Pancreas (tissue), 10 donors: ENCODE results near the gene ADAMTS8. TPM values are rescaled to one million over a fixed set of nuclear protein-coding genes. Genes with fewer than 3 reads are reported as not detected.

Source experiments
- ATAC-seq, 4 donors: fragments of 200-7000 bp; cut with Tn5 transposase; one replicate each; pipeline versions ENCODE4 v1.8.0 to v1.9.1; 2020; ENCODE audit warnings: mild to moderate bottlenecking in 4 of 4, moderate library complexity in 4 of 4
- DNase-seq, 6 donors: peaks; one replicate each; pipeline ENCODE4 v3.0.0-alpha.2; 2020
- FAIRE-seq: peaks from 2 replicates; lab custom pipeline; 2012; peaks lifted over from hg19 to GRCh38; lab: Jason Lieb, UNC
- H3K27ac ChIP-seq, 4 donors: fragments of 200-600 bp; sonication (generic); 1 replicate in 3 of 4; 2 replicates in 1 of 4; pipeline versions ENCODE4 v1.5.0 to v1.8.0; 2020
- H3K27me3 ChIP-seq, 4 donors: fragments of 200-600 bp; one replicate each; pipeline ENCODE4 v1.8.0; 2021
- H3K36me3 ChIP-seq, 3 donors: fragments of 200-600 bp; sonication (generic) in 1 of 3; one replicate each; pipeline versions ENCODE4 v1.5.0 to v1.8.0; 2020 to 2021
- H3K4me1 ChIP-seq, 3 donors: fragments of 200-600 bp; one replicate each; pipeline ENCODE4 v1.8.0; 2021
- H3K4me3 ChIP-seq, 4 donors: fragments of 200-600 bp; sonication (generic) in 2 of 4; one replicate each; pipeline versions ENCODE4 v1.5.0 to v1.8.0; 2020 to 2021
- H3K9me3 ChIP-seq, 4 donors: fragments of 200-600 bp; one replicate each; pipeline ENCODE4 v1.8.0; 2021
- CTCF ChIP-seq, 4 donors: fragments of 200-600 bp; sonication (generic) in 3 of 4; IDR thresholded peaks; one replicate each; pipeline versions ENCODE4 v1.5.0 to v1.8.0; 2021; ENCODE audit warnings: antibody characterized with exemption in 4 of 4
- WGBS, 2 donors: extraction: QIAGEN DNeasy Blood & Tissue Kit; methylation state at CpG; one replicate each; pipeline ENCODE4 v1.1.7; 2013; 5-methylcytosine and 5-hydroxymethylcytosine counted together
- intact Hi-C, 3 donors: fragments of 100-400 bp; cut with DNase I; formaldehyde crosslinking; loops; one replicate each; pipeline versions ENCODE4 v1.11.1 to v1.14.2; 2022
- polyA plus RNA-seq, 2 donors: library from polyadenylated mRNA; stranded (reverse); fragments of 200-250 nt; gene quantifications; one replicate each; pipeline ENCODE4 v1.2.3, GENCODE V29; 2013
- total RNA-seq, 6 donors: library from RNA; stranded (reverse); fragmentation: NEBNext Ultra II Directional in 4 of 6; extraction: Animal tissue kit (Norgen Biotek cat#: 25700) in 4 of 6; gene quantifications; one replicate each; pipeline versions ENCODE4 v1.2.1 to v1.2.4, GENCODE V29; 2021 to 2023
- donor health status: healthy with polysubstance abuse.
- donor health status: DM: no; HTN: no; CAD: no; lungs with moderate emphysema.
- donor health status: DM: no; HTN: no; CAD: no.
- donor health status: control.
- donor health status: control.
- donor health status: Bipolar disorder and iron deficiency.
- donor health status: DM: yes; HTN: yes; CAD: no.
- donor health status: DM: no; HTN: no; CAD: no.
- donor health status: DM: no; HTN: no; CAD: no.
- donor health status: DM: yes; HTN: yes; CAD: no.

ADAMTS8 gene
- total and polyA plus RNA-seq, 8 donors, result 0.04 to 1.6 (median 0.42) TPM; not detected in 1

- Histone ChIP-seq H3K27me3 (no peaks in the 10 kb centered on the region), H3K27ac (no peak overlapping the region), H3K4me3 (no peak overlapping the region), H3K9me3 (no peaks in the 10 kb centered on the region), H3K36me3 (no peaks in the 10 kb centered on the region), H3K4me1 (no peaks in the 10 kb centered on the region)
- no peak for TF ChIP-seq CTCF (IDR thresholded peaks at IDR 0.05)
- 51 to 58% methylated on average over 18 of the region's 18 CpGs for WGBS, 2 donors
- FAIRE-seq, result no peak
- ATAC-seq, result no peak
- DNase-seq, result no peak
- intact Hi-C loops, result no loop called here
Measured at GRCh38 chr11:130408401-130408890, 20.0 kb downstream of the ADAMTS8 start.

- no peaks in the 10 kb centered on the region for H3K4me1 ChIP-seq
- intact Hi-C loops, result no loop called here
- no peaks in the 10 kb centered on the region for H3K9me3 ChIP-seq
- H3K27me3 ChIP-seq, result no peaks in the 10 kb centered on the region
- ATAC-seq (peak in 1 of 4 donors; percentile 30), DNase-seq (peak in 1 of 6 donors; percentile 26), FAIRE-seq (no peak)
- 65 to 74% methylated on average over 7 of the region's 7 CpGs for WGBS, 2 donors
- H3K27ac ChIP-seq, result no peak overlapping the region
- H3K36me3 ChIP-seq, result no peaks in the 10 kb centered on the region
- no peak for TF ChIP-seq CTCF (IDR thresholded peaks at IDR 0.05)
- H3K4me3 ChIP-seq, result no peak overlapping the region
Measured at GRCh38 chr11:130407978-130408377, 20.4 kb downstream of the ADAMTS8 start.

- no peak for FAIRE-seq
- Histone ChIP-seq H3K4me1 (no peaks in the 10 kb centered on the region), H3K27me3 (no peaks in the 10 kb centered on the region), H3K9me3 (no peaks in the 10 kb centered on the region), H3K27ac (no peak overlapping the region), H3K4me3 (no peak overlapping the region), H3K36me3 (no peaks in the 10 kb centered on the region)
- DNase-seq, result no peak
- TF ChIP-seq CTCF (IDR thresholded peaks at IDR 0.05), result no peak
- ATAC-seq, result no peak
- WGBS, 2 donors, result 84 to 94% methylated on average over 11 of the region's 11 CpGs
- intact Hi-C loops, result no loop called here
Measured at GRCh38 chr11:130405428-130405827, 23.0 kb downstream of the ADAMTS8 start.

GRCh38 chr11:130404727-130405126 is 23.7 kb downstream of the ADAMTS8 start:
- Histone ChIP-seq H3K4me3 (no peak overlapping the region), H3K27me3 (no peaks in the 10 kb centered on the region), H3K9me3 (no peaks in the 10 kb centered on the region), H3K27ac (no peak overlapping the region), H3K36me3 (no peaks in the 10 kb centered on the region), H3K4me1 (no peaks in the 10 kb centered on the region)
- ATAC-seq (no peak), FAIRE-seq (no peak), DNase-seq (no peak)
- WGBS, 2 donors, result 78 to 80% methylated on average over 5 of the region's 5 CpGs
- TF ChIP-seq CTCF (IDR thresholded peaks at IDR 0.05), result no peak
- intact Hi-C loops, result no loop called here

- no peak for TF ChIP-seq CTCF (IDR thresholded peaks at IDR 0.05)
- FAIRE-seq (no peak), DNase-seq (no peak), ATAC-seq (no peak)
- no peaks in the 10 kb centered on the region for H3K36me3 ChIP-seq
- no peaks in the 10 kb centered on the region for H3K9me3 ChIP-seq
- H3K27me3 ChIP-seq, result no peaks in the 10 kb centered on the region
- no peak overlapping the region for H3K4me3 ChIP-seq
- H3K4me1 ChIP-seq, result no peaks in the 10 kb centered on the region
- H3K27ac ChIP-seq, result no peak overlapping the region
- intact Hi-C loops, result no loop called here
- WGBS, 2 donors, result 82 to 85% methylated on average over 3 of the region's 3 CpGs
Measured at GRCh38 chr11:130403967-130404366, 24.4 kb downstream of the ADAMTS8 start.
